IMR-90 (cell line): ENCODE results near the gene PPP1R14C. TPM values are rescaled to one million over a fixed set of nuclear protein-coding genes. Genes with fewer than 3 reads are reported as not detected.

Experiments used
- ATAC-seq: fragments of 200-7000 bp; cut with Tn5 transposase; 2 replicates; pipeline ENCODE4 v1.9.1; 2020; ENCODE audit warnings: low read depth, mild to moderate bottlenecking, moderate library complexity
- BruUV-seq: library from RNA; stranded (reverse); fragments of 400-500 nt; replicated peaks from 2 replicates; lab custom pipeline; 2021; lab: Mats Ljungman, UMichigan
- CTCF ChIA-PET: fragments of 300-600 bp; formaldehyde crosslinking; extraction: SDS; loops from one replicate; lab custom pipeline; 2021; ENCODE audit warnings: antibody characterized with exemption; lab: Yijun Ruan, JAX
- POLR2A ChIA-PET: fragments of 300-600 bp; sonication (Branson Sonifier 250); formaldehyde crosslinking; loops from one replicate; lab custom pipeline; 2022; ENCODE audit warnings: antibody characterized with exemption; ENCODE audit not compliant: unreplicated experiment; lab: Charles Lee
- DNase-seq: peaks from one replicate; pipeline ENCODE4 v3.0.0; 2013
- H2AFZ ChIP-seq: replicated peaks from 2 replicates; pipeline ENCODE3; 2013; ENCODE audit warnings: low read length, mild to moderate bottlenecking; ENCODE audit not compliant: poor library complexity
- H2AK5ac ChIP-seq: 2 replicates; pipeline ENCODE4 v1.6.1; 2013; ENCODE audit warnings: low read depth, low read length, inconsistent platforms
- H2AK9ac ChIP-seq: replicated peaks from 2 replicates; pipeline ENCODE3; 2013; ENCODE audit warnings: mild to moderate bottlenecking, low read depth, low read length, moderate library complexity; ENCODE audit not compliant: poor library complexity
- H2BK120ac ChIP-seq: 2 replicates; pipeline ENCODE4 v1.6.1; 2013; ENCODE audit warnings: low read depth, low read length, inconsistent platforms
- H2BK15ac ChIP-seq: 3 replicates; pipeline ENCODE4 v1.6.1; 2013; ENCODE audit warnings: low read depth, low read length, inconsistent platforms
- H2BK20ac ChIP-seq: 2 replicates; pipeline ENCODE4 v1.6.1; 2013; ENCODE audit warnings: low read depth, mild to moderate bottlenecking, inconsistent platforms, low read length, moderate library complexity
- H2BK5ac ChIP-seq: 2 replicates; pipeline ENCODE4 v1.6.1; 2013; ENCODE audit warnings: mild to moderate bottlenecking, low read depth, low read length, inconsistent platforms; ENCODE audit not compliant: poor library complexity, severe bottlenecking
- H3K14ac ChIP-seq: replicated peaks from 2 replicates; pipeline ENCODE4 v1.6.1; 2013; ENCODE audit warnings: low read depth, low read length, inconsistent platforms
- H3K18ac ChIP-seq: 2 replicates; pipeline ENCODE4 v1.6.1; 2013; ENCODE audit warnings: low read depth, low read length, control low read depth
- H3K23ac ChIP-seq: 2 replicates; pipeline ENCODE4 v1.6.1; 2013; ENCODE audit warnings: low read depth, low read length, inconsistent platforms
- H3K27ac ChIP-seq: 2 replicates; pipeline ENCODE4 v1.5.1; 2013; ENCODE audit warnings: mild to moderate bottlenecking, control low read depth, low read length; ENCODE audit not compliant: insufficient read depth
- H3K27me3 ChIP-seq: 2 replicates; pipeline ENCODE4 v1.6.1; 2013; ENCODE audit warnings: low read length; ENCODE audit not compliant: control insufficient read depth, insufficient read depth
- H3K36me3 ChIP-seq: 2 replicates; pipeline ENCODE4 v1.6.1; 2013; ENCODE audit warnings: low read length, mixed read lengths; ENCODE audit not compliant: control insufficient read depth, insufficient read depth
- H3K4ac ChIP-seq: 2 replicates; pipeline ENCODE4 v1.6.1; 2013; ENCODE audit warnings: low read depth, low read length, inconsistent platforms
- H3K4me1 ChIP-seq: 2 replicates; pipeline ENCODE4 v1.6.1; 2013; ENCODE audit warnings: low read length, mixed read lengths; ENCODE audit not compliant: control insufficient read depth, insufficient read depth
- H3K4me2 ChIP-seq: 2 replicates; pipeline ENCODE4 v1.6.1; 2013; ENCODE audit warnings: low read depth, mild to moderate bottlenecking, control low read depth, low read length, moderate library complexity
- H3K4me3 ChIP-seq: 2 replicates; pipeline ENCODE4 v1.5.1; 2013; ENCODE audit warnings: low read depth, mild to moderate bottlenecking, control low read depth, low read length, moderate library complexity; ENCODE audit not compliant: insufficient read depth
- H3K56ac ChIP-seq: 2 replicates; pipeline ENCODE4 v1.6.1; 2013; ENCODE audit warnings: low read length, inconsistent platforms; ENCODE audit not compliant: insufficient read depth; ENCODE audit errors: extremely low read depth
- H3K79me1 ChIP-seq, 2 experiments: 2 replicates each; pipeline ENCODE4 v1.6.1; 2013; ENCODE audit warnings: low read length in 2 of 2, inconsistent platforms in 1 of 2, low read depth in 1 of 2
- H3K9ac ChIP-seq: 2 replicates; pipeline ENCODE4 v1.6.1; 2013; ENCODE audit warnings: low read depth, low read length, control low read depth
- H3K9me1 ChIP-seq: 2 replicates; pipeline ENCODE4 v1.6.1; 2013; ENCODE audit warnings: low read length, inconsistent platforms; ENCODE audit not compliant: insufficient read depth
- H3K9me3 ChIP-seq: 2 replicates; pipeline ENCODE4 v1.6.1; 2013; ENCODE audit warnings: low read length; ENCODE audit not compliant: control insufficient read depth, insufficient read depth
- H4K20me1 ChIP-seq: 2 replicates; pipeline ENCODE4 v1.6.1; 2013; ENCODE audit warnings: low read length, inconsistent platforms; ENCODE audit not compliant: insufficient read depth
- H4K5ac ChIP-seq: 2 replicates; pipeline ENCODE4 v1.6.1; 2013; ENCODE audit warnings: mild to moderate bottlenecking, low read depth, low read length, control low read depth
- H4K8ac ChIP-seq, 2 experiments: 2 replicates each; pipeline ENCODE4 v1.6.1; 2013; ENCODE audit warnings: low read depth in 2 of 2, low read length in 2 of 2, control low read depth in 1 of 2, inconsistent platforms in 1 of 2
- H4K91ac ChIP-seq: 2 replicates; pipeline ENCODE4 v1.6.1; 2013; ENCODE audit warnings: low read depth, low read length, inconsistent platforms; ENCODE audit not compliant: insufficient read depth
- BHLHE40 ChIP-seq: fragments of 150-350 bp; IDR thresholded peaks from 2 replicates; pipeline ENCODE4 v1.6.1; 2016; ENCODE audit warnings: mild to moderate bottlenecking, low read depth, low read length
- CEBPB ChIP-seq: IDR thresholded peaks from 2 replicates; pipeline ENCODE4 v1.6.1; 2012; ENCODE audit warnings: low read depth, low read length, improper control_type of control experiment
- CHD1 ChIP-seq: IDR thresholded peaks from 2 replicates; pipeline ENCODE4 v1.6.1; 2012; ENCODE audit warnings: low read depth, low read length, improper control_type of control experiment
- ELK1 ChIP-seq: fragments of 150-350 bp; IDR thresholded peaks from 2 replicates; pipeline ENCODE4 v1.6.1; 2016; ENCODE audit warnings: low read depth, mild to moderate bottlenecking, low read length, moderate library complexity, borderline replicate concordance
- FOS ChIP-seq: fragments of 150-350 bp; IDR thresholded peaks from 2 replicates; pipeline ENCODE4 v1.6.1; 2016; ENCODE audit warnings: low read depth, low read length
- MAFK ChIP-seq: IDR thresholded peaks from 2 replicates; pipeline ENCODE4 v1.6.1; 2012; ENCODE audit warnings: low read depth, low read length, improper control_type of control experiment
- MAZ ChIP-seq: IDR thresholded peaks from 2 replicates; pipeline ENCODE4 v1.6.1; 2012; ENCODE audit warnings: low read depth, mild to moderate bottlenecking, low read length, improper control_type of control experiment, moderate library complexity, borderline replicate concordance
- MXI1 ChIP-seq: IDR thresholded peaks from 2 replicates; pipeline ENCODE4 v1.6.1; 2012; ENCODE audit warnings: low read depth, mild to moderate bottlenecking, low read length, moderate library complexity, borderline replicate concordance
- NFE2L2 ChIP-seq: fragments of 150-350 bp; IDR thresholded peaks from 2 replicates; pipeline ENCODE4 v1.6.1; 2016; ENCODE audit warnings: low read depth, mild to moderate bottlenecking, low read length
- POLR2A ChIP-seq: IDR thresholded peaks from 2 replicates; pipeline ENCODE4 v1.6.1; 2012; ENCODE audit warnings: mild to moderate bottlenecking, low read depth, low read length
- RAD21 ChIP-seq: IDR thresholded peaks from 2 replicates; pipeline ENCODE4 v1.6.1; 2012; ENCODE audit warnings: low read length, improper control_type of control experiment
- RCOR1 ChIP-seq: IDR thresholded peaks from 2 replicates; pipeline ENCODE4 v1.6.1; 2012; ENCODE audit warnings: mild to moderate bottlenecking, low read length, improper control_type of control experiment; ENCODE audit not compliant: insufficient replicate concordance
- RFX5 ChIP-seq: IDR thresholded peaks from 2 replicates; pipeline ENCODE4 v1.8.0; 2012; ENCODE audit warnings: low read depth, mild to moderate bottlenecking, low read length, moderate library complexity
- SMC3 ChIP-seq: fragments of 150-350 bp; IDR thresholded peaks from 2 replicates; pipeline ENCODE4 v1.6.1; 2016; ENCODE audit warnings: low read depth, mild to moderate bottlenecking, antibody characterized with exemption, low read length, moderate library complexity
- WGBS, 2 experiments: methylation state at CpG; one replicate each; pipeline versions ENCODE4 v1.1.5 to v1.1.7; 2013; ENCODE audit warnings: missing lambda C conversion rate in 2 of 2; ENCODE audit not compliant: insufficient read length in 1 of 2; ENCODE audit errors: extremely low coverage in 2 of 2; 5-methylcytosine and 5-hydroxymethylcytosine counted together
- dilution Hi-C: fragments of 300-500 bp; cut with HindIII; formaldehyde crosslinking; loops from one replicate; pipeline ENCODE4 v1.14.3; 2018; ENCODE audit warnings: low sequenced_read_pairs; ENCODE audit not compliant: unreplicated experiment
- in situ Hi-C: fragments of 300-500 bp; cut with MboI; formaldehyde crosslinking; loops from 3 replicates; pipeline ENCODE4 v1.14.3; 2019; ENCODE audit warnings: low sequenced_read_pairs, inconsistent platforms, mixed read lengths
- intact Hi-C: fragments of 100-400 bp; cut with micrococcal nuclease; formaldehyde crosslinking; loops from 2 replicates; pipeline ENCODE4 v1.10.0; 2022
- polyA plus RNA-seq, 3 experiments: library from polyadenylated mRNA; depleted of rRNA; stranded (reverse); fragments of >200 nt; gene quantifications; 2 replicates each; pipeline ENCODE4 v1.2.3, GENCODE V29; 2012; ENCODE audit warnings: low replicate concordance in 1 of 3
- total RNA-seq: library from RNA; depleted of rRNA; stranded (reverse); fragments of >200 nt; gene quantifications from 2 replicates; pipeline ENCODE4 v1.2.3, GENCODE V29; 2012
- TF ChIP-seq, protein P1 (sequence below): conservative IDR thresholded peaks from 2 replicates; pipeline ENCODE4 v1.5.1; 2012; ENCODE audit warnings: mild to moderate bottlenecking, low read depth, low read length, improper control_type of control experiment
- TF ChIP-seq, protein P2 (sequence below): fragments of 150-350 bp; IDR thresholded peaks from 2 replicates; pipeline ENCODE4 v1.6.1; 2017; ENCODE audit warnings: mild to moderate bottlenecking, antibody characterized with exemption, low read length, low read depth

Gene PPP1R14C
- total and polyA plus RNA-seq, 2 of the 4 experiments (the other 2 are of a cell fraction) = not detected

DNA sequence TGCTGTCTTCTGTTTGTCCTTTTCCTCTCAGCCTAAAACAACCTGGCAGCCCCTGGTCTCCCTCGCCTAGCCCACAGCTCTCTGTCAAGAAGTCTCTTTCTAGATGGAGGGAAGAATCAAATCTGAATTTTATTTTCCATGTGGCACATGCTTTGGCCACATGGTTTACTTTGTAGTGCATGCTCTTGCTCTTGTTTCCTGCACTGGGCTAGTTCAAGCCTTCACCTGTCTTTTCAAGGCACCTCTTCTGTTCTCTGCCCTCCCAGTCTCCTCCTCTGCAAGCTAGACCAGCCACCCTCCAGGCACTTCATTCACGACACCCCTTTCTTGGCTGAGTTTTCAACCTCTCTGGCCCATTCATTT is 7.6 kb downstream of the PPP1R14C start:
- CTCF ChIA-PET = no interaction called here
- Histone ChIP-seq H3K4me1 (no peaks in the 10 kb centered on the region), H2BK5ac (no peak overlapping the region), H2AFZ (no peak overlapping the region), H3K9me1 (no peaks in the 10 kb centered on the region), H3K14ac (no peak overlapping the region), H3K79me1 (no peaks in the 10 kb centered on the region), H2AK5ac (no peak overlapping the region), H4K5ac (no peak overlapping the region), H2BK20ac (no peak overlapping the region), H3K9me3 (no peaks in the 10 kb centered on the region), H3K4me3 (no peak overlapping the region), H2BK15ac (no peak overlapping the region), H3K27me3 (peaks cover 33% of the 10 kb centered on the region), H3K18ac (no peak overlapping the region), H2BK120ac (no peak overlapping the region), H2AK9ac (no peak overlapping the region), H3K9ac (no peak overlapping the region), H4K20me1 (no peaks in the 10 kb centered on the region), H4K91ac (no peak overlapping the region), H3K36me3 (no peaks in the 10 kb centered on the region), H3K27ac (no peak overlapping the region), H3K4ac (no peak overlapping the region), H4K8ac (no peak overlapping the region), H3K4me2 (no peak overlapping the region), H3K56ac (no peak overlapping the region), H3K23ac (no peak overlapping the region)
- in situ Hi-C loops = no loop called here
- dilution Hi-C loops = no loop called here
- DNase-seq = no peak
- WGBS, 2 experiments = no CpG with 5 or more reads among the region's 2 CpGs
- TF ChIP-seq NFE2L2 (no peak), MXI1 (no peak), MAFK (no peak), MAZ (no peak), SMC3 (no peak), RFX5 (no peak), POLR2A (no peak), FOS (no peak), RAD21 (no peak), CHD1 (no peak), BHLHE40 (no peak), RCOR1 (no peak), ELK1 (no peak), CEBPB (no peak)
- TF ChIP-seq, protein P1, sequence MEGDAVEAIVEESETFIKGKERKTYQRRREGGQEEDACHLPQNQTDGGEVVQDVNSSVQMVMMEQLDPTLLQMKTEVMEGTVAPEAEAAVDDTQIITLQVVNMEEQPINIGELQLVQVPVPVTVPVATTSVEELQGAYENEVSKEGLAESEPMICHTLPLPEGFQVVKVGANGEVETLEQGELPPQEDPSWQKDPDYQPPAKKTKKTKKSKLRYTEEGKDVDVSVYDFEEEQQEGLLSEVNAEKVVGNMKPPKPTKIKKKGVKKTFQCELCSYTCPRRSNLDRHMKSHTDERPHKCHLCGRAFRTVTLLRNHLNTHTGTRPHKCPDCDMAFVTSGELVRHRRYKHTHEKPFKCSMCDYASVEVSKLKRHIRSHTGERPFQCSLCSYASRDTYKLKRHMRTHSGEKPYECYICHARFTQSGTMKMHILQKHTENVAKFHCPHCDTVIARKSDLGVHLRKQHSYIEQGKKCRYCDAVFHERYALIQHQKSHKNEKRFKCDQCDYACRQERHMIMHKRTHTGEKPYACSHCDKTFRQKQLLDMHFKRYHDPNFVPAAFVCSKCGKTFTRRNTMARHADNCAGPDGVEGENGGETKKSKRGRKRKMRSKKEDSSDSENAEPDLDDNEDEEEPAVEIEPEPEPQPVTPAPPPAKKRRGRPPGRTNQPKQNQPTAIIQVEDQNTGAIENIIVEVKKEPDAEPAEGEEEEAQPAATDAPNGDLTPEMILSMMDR = no peak
- TF ChIP-seq, protein P2, sequence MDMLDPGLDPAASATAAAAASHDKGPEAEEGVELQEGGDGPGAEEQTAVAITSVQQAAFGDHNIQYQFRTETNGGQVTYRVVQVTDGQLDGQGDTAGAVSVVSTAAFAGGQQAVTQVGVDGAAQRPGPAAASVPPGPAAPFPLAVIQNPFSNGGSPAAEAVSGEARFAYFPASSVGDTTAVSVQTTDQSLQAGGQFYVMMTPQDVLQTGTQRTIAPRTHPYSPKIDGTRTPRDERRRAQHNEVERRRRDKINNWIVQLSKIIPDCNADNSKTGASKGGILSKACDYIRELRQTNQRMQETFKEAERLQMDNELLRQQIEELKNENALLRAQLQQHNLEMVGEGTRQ = no peak
- BruUV-seq = no TSS peak
- intact Hi-C loops = no loop called here
- no peak for ATAC-seq
- POLR2A ChIA-PET = no interaction called here
